ENCODE data around the gene MRPL11.

Gene MRPL11

GRCh38 chr11:66471142-66471541, 32.5 kb upstream of the MRPL11 start:
- no peaks in the 10 kb centered on the region for H3K9me3 ChIP-seq (ENCODE audit: insufficient read depth, low read depth, low read length)

GRCh38 chr11:66470015-66470414, 31.4 kb upstream of the MRPL11 start:
- no peak overlapping the region for H2AFZ ChIP-seq (ENCODE audit: low read length)
- H3K9me2 ChIP-seq (replicated peaks; ENCODE audit: low read depth, low read length): no peaks in the 10 kb centered on the region
- peaks cover 25% of the 10 kb centered on the region for H3K4me1 ChIP-seq (ENCODE audit: insufficient read depth, low read length, poor library complexity, severe bottlenecking)
- TF ChIP-seq EZH2phosphoT487 (IDR thresholded peaks at IDR 0.05; ENCODE audit: borderline replicate concordance) (no peak), CTCF (conservative IDR thresholded peaks at IDR 0.05; ENCODE audit: low read length) (no peak)
- H3K9me3 ChIP-seq (ENCODE audit: insufficient read depth, low read depth, low read length): no peaks in the 10 kb centered on the region
- H3K27me3 ChIP-seq (ENCODE audit: insufficient read depth, low read length, poor library complexity, severe bottlenecking): no peaks in the 10 kb centered on the region
- H3K79me2 ChIP-seq (ENCODE audit: insufficient read depth, low read length): no peaks in the 10 kb centered on the region
- no peak overlapping the region for H3K4me3 ChIP-seq (ENCODE audit: low read length, poor library complexity, severe bottlenecking)
- H3K36me3 ChIP-seq (ENCODE audit: insufficient read depth, low read length): no peaks in the 10 kb centered on the region
- H4K20me1 ChIP-seq (ENCODE audit: insufficient read depth, low read length, poor library complexity, severe bottlenecking): no peaks in the 10 kb centered on the region
- no peak overlapping the region for H3K4me2 ChIP-seq (ENCODE audit: low read depth, low read length, poor library complexity, severe bottlenecking)
- H3F3A ChIP-seq (ENCODE audit: low read depth): peaks cover 9% of the 10 kb centered on the region; the same call in 1 of the 2 replicates
- H3K9ac ChIP-seq (ENCODE audit: low read depth, low read length, poor library complexity, severe bottlenecking): no peak overlapping the region

More at GRCh38 chr11:66471142-66471541, 32.5 kb upstream of the MRPL11 start:
- no peaks in the 10 kb centered on the region for H3K27me3 ChIP-seq (ENCODE audit: insufficient read depth, low read length, poor library complexity, severe bottlenecking)
- no peak overlapping the region for H3K9ac ChIP-seq (ENCODE audit: low read depth, low read length, poor library complexity, severe bottlenecking)
- H3K4me2 ChIP-seq (ENCODE audit: low read depth, low read length, poor library complexity, severe bottlenecking): no peak overlapping the region
- TF ChIP-seq EZH2phosphoT487 (IDR thresholded peaks at IDR 0.05; ENCODE audit: borderline replicate concordance) (no peak), CTCF (conservative IDR thresholded peaks at IDR 0.05; ENCODE audit: low read length) (no peak)
- H3K4me3 ChIP-seq (ENCODE audit: low read length, poor library complexity, severe bottlenecking): no peak overlapping the region
- H3K36me3 ChIP-seq (ENCODE audit: insufficient read depth, low read length): no peaks in the 10 kb centered on the region
- no peaks in the 10 kb centered on the region for H3K9me2 ChIP-seq (replicated peaks; ENCODE audit: low read depth, low read length)
- H3K79me2 ChIP-seq (ENCODE audit: insufficient read depth, low read length): no peaks in the 10 kb centered on the region
- no peaks in the 10 kb centered on the region for H4K20me1 ChIP-seq (ENCODE audit: insufficient read depth, low read length, poor library complexity, severe bottlenecking)
- no peaks in the 10 kb centered on the region for H3F3A ChIP-seq (ENCODE audit: low read depth)
- H2AFZ ChIP-seq (ENCODE audit: low read length): no peak overlapping the region
- H3K4me1 ChIP-seq (ENCODE audit: insufficient read depth, low read length, poor library complexity, severe bottlenecking): peaks cover 14% of the 10 kb centered on the region

- Histone ChIP-seq H3K4me1 (ENCODE audit: insufficient read depth, low read length, poor library complexity, severe bottlenecking) (peaks cover 28% of the 10 kb centered on the region), H4K20me1 (ENCODE audit: insufficient read depth, low read length, poor library complexity, severe bottlenecking) (no peaks in the 10 kb centered on the region), H3K36me3 (ENCODE audit: insufficient read depth, low read length) (no peaks in the 10 kb centered on the region), H3K9me2 (replicated peaks; ENCODE audit: low read depth, low read length) (no peaks in the 10 kb centered on the region), H3K9me3 (ENCODE audit: insufficient read depth, low read depth, low read length) (no peaks in the 10 kb centered on the region), H3K4me2 (ENCODE audit: low read depth, low read length, poor library complexity, severe bottlenecking) (no peak overlapping the region), H3K79me2 (ENCODE audit: insufficient read depth, low read length) (no peaks in the 10 kb centered on the region), H3F3A (ENCODE audit: low read depth) (peaks cover 9% of the 10 kb centered on the region; the same call in 1 of the 2 replicates), H3K4me3 (ENCODE audit: low read length, poor library complexity, severe bottlenecking) (no peak overlapping the region), H2AFZ (ENCODE audit: low read length) (no peak overlapping the region), H3K27me3 (ENCODE audit: insufficient read depth, low read length, poor library complexity, severe bottlenecking) (no peaks in the 10 kb centered on the region), H3K9ac (ENCODE audit: low read depth, low read length, poor library complexity, severe bottlenecking) (no peak overlapping the region)
- no peak for TF ChIP-seq EZH2phosphoT487 (IDR thresholded peaks at IDR 0.05; ENCODE audit: borderline replicate concordance)
- no peak for TF ChIP-seq CTCF (conservative IDR thresholded peaks at IDR 0.05; ENCODE audit: low read length)
These were observed 30.8 kb upstream of the MRPL11 start for GRCh38 chr11:66469441-66469840.
